Right forelimb (tissue), 1 donor: Measurements from ENCODE around the gene SHROOM3.
"Not testable (repeated sequence)": the region's sequence is repeated elsewhere in the genome, so short reads cannot be mapped to it uniquely, and the experiment has no call there.

ENCODE experiments used
- DNase-seq: peaks from one replicate; pipeline ENCODE4 v3.0.0-alpha.2; 2018

Gene SHROOM3

DNA sequence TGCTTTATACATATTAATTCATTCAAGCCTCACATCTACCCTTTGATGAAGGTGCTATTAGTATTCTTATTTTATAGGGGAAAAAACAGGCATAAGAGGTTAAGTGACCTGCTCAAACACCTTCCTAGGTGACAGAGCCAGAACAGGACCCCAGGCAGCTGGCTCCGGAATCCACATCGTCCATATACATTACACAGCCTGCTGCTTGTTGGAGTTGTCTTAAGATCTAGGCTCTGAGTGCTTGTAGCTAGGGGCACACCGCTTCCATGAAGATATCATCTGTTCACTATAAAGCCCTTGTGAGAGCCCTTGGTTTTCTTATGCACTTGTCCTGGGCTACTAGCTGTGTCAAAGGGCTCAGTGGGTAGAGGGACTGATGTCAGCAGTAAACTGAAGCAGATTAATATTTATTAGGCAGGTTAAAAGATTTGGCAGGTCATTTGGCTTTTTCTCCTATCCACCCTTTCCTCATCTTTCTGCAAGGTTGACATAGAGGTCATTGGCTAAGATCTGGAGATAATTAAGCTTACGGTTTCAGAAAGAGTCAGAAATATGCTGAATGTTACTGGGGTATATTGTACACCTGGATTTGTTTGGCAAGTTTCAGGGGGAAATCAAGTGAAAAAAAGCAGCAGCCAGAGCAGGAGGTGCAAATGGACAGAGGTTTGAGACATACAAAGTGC is 267.6 kb downstream of the SHROOM3 start:
- DNase-seq: no peak

DNA sequence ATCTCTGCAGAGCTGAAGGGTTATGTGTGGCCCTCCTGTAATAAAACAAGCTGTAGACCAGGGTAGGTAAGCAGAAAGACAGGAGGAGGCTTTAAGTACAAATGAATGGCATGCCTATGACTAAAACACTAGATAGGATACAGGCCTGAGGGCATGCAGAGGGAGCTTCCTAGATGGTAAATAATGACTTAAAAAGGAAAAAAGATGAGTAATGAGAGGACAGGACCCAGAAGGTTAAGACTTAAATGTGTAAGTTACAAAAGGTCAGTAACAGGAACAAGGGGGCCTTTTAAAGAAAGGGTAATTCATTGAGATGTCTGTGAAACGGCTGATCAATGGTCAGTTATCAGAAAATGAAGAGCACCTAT is 268.1 kb downstream of the SHROOM3 start:
- DNase-seq: no peak

DNA sequence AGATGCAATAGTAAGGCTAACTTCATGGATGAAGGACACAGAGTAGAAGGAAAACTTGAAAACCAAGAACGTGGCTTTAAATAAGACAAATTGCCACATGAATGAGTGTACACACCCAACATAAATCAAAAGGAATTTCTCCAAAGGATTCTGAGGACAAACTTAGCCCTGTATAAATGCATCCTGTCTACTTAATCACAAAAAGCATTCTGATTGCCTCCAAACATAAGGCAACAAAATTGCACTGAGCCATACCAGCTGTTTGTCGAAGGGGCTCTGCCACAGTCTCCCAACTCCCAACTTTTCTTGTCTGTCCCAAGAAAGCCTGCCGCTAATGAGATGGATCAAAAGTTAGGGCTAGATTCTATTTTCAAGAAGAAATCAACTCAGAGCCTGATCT is 268.6 kb downstream of the SHROOM3 start:
- DNase-seq: no peak

- DNase-seq: no peak
These were observed 269.3 kb downstream of the SHROOM3 start for GRCh38 chr4:76704133-76704881.

DNA sequence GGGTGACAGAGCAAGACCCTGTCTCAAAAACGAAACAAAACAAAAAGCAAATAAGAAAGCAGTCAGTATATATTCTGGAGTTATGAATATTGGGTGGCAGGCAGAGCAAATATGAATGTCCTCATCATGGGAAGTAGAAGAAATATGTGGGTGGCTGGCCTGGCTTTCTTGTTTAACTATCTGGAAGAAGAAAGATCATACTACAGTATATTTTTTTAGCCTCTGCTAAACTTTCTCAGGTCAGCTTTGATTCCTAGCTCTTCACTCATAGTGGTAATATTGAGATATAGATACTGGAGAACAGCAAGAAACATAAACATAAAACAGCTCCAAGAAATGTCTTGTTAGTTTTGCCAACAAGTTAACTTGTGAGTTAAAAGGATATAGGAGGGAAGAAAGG is 270.4 kb downstream of the SHROOM3 start:
- no peak for DNase-seq

- DNase-seq: no peak
These were observed 271.6 kb downstream of the SHROOM3 start for GRCh38 chr4:76706581-76706980.

DNA sequence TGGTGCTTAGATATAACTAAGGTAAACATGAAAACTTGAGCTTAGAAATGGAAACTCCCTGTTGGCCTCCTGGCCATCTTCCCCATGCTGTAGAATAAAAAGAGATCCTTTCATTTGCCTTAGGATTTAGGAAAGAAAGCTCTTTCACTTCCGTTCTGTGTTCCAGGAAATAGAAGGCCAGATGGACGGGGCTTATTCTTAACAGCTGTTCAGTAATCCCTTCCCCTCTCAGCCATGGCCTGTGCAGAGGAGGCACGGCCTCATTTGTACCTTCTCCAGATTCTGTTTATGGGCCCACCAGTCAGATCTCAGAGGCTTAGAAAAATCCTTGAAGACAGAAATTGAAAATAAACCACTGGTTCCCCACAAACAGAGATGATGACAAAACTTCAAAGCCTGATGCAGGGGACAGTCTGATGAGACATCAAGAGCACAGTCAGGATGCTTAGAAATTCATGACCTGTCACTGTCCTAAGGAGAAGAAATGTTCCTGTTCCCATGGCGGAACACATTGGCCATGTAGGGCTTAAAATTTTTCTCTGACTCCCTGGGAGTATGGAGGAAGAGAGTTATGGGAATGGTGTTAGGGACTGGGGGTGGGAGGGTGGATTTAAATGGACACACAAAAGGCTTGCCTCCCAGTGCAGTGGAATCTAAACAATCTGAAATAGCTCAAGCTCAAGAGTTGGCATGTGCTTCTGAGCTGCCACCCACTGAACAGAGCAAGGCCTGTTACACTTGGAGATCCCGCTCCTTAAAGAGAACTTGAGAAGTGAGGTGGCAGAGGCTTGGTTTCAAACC is 274.1 kb downstream of the SHROOM3 start:
- DNase-seq: no peak

DNA sequence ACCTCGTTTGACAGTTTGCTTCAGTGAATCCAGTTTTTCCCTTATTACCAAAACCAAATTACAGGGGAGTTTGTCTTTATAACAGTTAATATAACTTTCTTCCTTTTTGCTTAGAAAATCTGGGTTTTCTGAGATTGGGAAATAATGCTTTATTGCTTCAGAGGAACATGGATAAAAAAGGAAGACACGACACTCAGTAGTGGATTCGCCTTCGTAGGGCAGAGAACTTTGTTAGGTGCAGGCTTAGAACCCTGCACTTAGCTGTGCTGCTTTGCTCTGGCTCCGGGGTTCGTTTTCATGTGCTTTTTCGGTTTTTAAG is 274.7 kb downstream of the SHROOM3 start:
- no peak for DNase-seq

DNA sequence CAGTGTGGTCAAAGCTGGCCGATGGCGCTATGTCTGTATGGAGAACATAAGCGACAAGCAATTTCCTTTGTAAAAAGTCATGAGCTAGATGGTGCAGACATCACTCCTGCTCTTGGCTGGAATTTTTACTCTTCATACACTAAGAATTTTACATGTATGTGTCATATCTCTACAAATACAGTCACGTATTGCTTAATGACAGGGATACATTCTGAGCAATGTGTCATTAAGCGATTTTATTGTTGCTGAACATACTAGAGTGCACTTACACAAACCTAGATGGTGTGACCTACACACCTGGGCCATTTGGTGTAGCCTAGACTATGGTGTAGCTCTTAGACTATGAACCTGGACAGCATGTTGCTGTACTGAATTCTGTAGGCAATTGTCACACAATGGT is 277.5 kb downstream of the SHROOM3 start:
- no peak for DNase-seq

DNA sequence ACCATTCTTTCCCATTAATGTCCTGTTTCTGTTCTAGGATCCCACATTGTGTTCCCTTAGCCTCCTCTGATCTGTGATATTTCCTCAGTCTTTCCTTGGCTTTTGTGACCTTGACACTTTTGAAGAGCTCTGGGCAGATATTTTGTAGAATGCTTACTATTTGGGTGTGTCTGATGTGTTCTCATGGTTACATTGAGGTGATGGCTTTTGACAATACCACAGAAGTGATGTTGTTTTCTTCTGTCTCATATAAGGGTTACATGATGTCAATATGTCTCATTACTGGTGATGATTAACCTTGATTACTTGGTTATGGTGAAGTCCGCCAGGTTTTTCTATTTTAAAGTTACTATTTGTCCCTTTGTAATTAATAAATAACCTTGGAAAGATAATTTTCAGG is 279.2 kb downstream of the SHROOM3 start:
- no peak for DNase-seq

DNA sequence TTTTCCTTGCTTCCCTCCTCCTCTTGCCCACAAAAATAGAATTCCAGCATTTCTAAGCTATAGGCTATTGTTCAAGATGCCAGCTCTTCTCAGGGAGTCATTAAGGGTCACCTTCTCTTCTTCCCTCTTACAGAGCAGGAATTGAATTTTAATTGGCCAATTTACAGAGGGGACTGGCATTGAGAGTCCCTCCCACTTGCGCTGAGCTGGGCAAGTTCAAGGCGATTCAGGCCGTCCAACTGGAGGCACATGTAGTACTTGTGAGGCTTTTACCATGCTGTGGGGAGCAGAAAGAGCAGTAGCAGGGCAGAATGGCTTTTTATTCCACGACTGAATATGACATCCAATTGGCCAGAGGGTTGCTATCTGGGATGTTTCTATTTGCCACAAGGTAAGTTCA is 281.0 kb downstream of the SHROOM3 start:
- no peak for DNase-seq

DNA sequence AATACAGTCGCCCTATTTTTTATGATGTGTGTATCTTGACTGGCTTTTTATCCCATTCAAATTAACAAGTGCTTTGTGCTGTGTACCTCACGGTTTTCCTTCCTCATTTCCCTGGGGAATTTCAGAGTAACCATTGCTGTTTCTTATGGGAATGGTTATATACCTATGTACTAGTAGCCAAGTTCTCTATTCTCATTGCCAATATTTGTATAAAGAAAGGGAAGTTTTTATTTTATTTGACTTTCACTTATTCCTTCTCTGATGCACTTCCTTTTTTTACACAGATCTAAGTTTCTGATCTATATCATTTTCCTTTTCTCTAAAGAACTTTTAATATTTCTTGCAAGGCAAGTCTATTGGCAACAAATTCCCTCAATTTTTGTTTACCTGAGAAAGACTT is 281.6 kb downstream of the SHROOM3 start:
- DNase-seq: no peak

DNA sequence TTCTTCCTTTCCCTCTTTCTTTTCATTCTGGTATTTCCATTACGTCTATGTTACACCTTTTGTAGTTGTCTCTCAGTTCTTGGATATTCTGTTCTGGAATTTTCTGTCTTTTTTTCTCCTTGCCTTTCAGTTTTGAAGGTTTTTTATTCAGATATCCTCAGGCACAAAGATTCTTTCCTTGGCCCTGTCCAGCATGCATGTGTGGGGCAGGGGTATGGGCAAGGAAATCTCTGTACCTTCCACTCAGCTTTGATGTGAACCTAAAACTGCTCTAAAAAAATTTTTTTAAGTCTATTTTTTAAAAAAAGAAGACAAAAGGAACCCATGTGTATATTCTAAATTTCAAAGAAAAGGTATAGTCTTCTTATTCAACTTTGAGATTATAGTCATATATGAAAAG is 282.4 kb downstream of the SHROOM3 start:
- DNase-seq: no peak

GRCh38 chr4:76718021-76718420 is 283.0 kb downstream of the SHROOM3 start:
- no peak for DNase-seq

GRCh38 chr4:76718831-76719230 is 283.8 kb downstream of the SHROOM3 start:
- no peak for DNase-seq

GRCh38 chr4:76720121-76720520 is 285.1 kb downstream of the SHROOM3 start:
- DNase-seq: no peak

DNA sequence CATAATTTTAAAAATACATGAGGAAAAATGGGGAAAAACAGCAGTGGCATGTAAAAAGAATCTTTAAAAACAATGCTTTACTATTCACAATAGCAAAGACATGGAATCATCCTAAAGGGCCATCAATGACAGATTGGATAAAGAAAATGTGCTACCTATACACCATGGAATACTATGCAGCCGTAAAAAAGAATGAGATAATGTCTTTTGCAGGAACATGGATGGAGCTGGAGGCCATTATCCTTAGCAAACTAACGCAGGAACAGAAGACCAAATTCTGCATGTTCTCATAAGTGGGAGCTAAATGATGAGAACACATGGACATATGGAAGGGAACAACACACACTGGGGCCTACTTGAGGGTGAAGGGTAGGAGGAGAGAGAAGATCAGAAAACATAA is 287.1 kb downstream of the SHROOM3 start:
- DNase-seq: not testable (repeated sequence)

DNA sequence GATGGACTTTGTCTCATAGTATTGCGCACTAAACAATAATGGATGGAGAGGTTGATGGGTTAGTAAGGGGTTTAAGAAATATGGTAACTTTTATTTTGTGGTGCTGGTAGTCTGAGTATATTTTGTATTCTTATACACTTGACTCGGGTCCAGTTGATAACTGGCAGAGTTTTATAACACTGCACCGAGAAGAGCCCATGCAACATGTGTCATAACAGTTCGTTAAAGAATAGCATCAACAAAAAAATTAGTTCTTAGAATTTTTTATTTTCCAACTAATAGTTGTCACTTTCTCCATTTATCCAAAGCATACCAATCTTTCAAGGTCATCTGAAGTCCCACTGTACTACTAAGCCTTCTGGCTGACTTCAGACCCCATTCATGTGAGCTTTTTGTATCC is 287.8 kb downstream of the SHROOM3 start:
- no peak for DNase-seq

GRCh38 chr4:76723373-76723772 is 288.3 kb downstream of the SHROOM3 start:
- DNase-seq: no peak

DNA sequence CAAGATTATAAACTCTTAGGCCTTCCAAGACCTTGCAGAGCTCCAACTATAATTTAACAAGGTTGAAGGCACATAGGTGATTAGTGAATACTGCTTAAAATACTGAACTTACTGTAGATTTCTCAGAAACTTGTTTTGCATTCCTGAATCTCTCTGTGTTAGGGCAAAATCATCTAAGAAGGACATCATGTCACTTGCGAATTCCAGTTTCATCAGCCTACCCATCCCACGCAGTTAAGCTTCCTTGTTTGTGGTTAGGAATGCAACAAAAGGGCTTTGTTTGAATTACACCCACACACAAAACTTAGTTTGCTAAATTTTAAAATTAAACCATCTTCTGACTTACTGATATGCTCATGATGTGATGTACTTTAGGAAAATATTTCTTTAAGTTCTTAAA is 288.9 kb downstream of the SHROOM3 start:
- no peak for DNase-seq

GRCh38 chr4:76725039-76725438 is 290.0 kb downstream of the SHROOM3 start:
- no peak for DNase-seq

DNA sequence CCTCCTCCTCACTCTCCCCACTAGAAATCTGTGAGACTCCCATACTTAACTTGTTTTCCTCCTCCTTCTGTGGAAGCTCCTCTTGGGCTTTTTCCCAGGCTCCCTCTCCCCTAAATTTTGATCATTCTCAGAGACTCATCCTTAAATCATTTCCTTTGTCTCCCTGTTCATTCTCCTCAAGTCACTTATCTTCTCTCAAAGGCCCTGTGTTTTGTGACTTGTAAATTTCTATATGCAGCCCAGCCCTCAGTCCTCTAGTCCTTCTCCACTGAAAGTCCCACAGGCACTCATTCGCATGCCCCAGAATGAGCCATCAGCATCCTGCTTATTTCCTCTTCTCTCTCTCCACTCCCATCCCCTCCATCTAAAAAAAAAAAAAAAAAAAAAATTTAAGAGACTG is 291.1 kb downstream of the SHROOM3 start:
- no peak for DNase-seq

GRCh38 chr4:76726631-76727030 is 291.6 kb downstream of the SHROOM3 start:
- no peak for DNase-seq

GRCh38 chr4:76727934-76728333 is 292.9 kb downstream of the SHROOM3 start:
- DNase-seq: not testable (repeated sequence)
